Endothelial cell of umbilical vein (primary cell): ENCODE measurements around the gene MRPL48. TPM values are rescaled to one million over a fixed set of nuclear protein-coding genes. Genes with fewer than 3 reads are reported as not detected.

Experiments
- BruUV-seq: library from RNA; stranded (reverse); fragments of 400-500 nt; replicated peaks from 2 replicates; lab custom pipeline; 2021; lab: Mats Ljungman, UMichigan
- CTCF ChIA-PET: fragments of 300-600, 350-600 bp; sonication (Branson Sonifier 250); formaldehyde crosslinking; loops from one replicate; lab custom pipeline; 2021; ENCODE audit warnings: antibody characterized with exemption, inconsistent platforms; lab: Charles Lee
- POLR2A ChIA-PET: fragments of 300-600, 350-600 bp; sonication (Branson Sonifier 250); formaldehyde crosslinking; loops from one replicate; lab custom pipeline; 2021; ENCODE audit warnings: antibody characterized with exemption, inconsistent platforms; lab: Charles Lee
- DNase-seq: peaks from one replicate; pipeline ENCODE4 v3.0.0-alpha.2; 2011; ENCODE audit warnings: low read depth, low spot score
- FAIRE-seq: peaks from 2 replicates; lab custom pipeline; 2011; peaks lifted over from hg19 to GRCh38; lab: Jason Lieb, UNC
- H2AFZ ChIP-seq: 2 replicates; pipeline ENCODE4 v1.6.0; 2012; ENCODE audit warnings: low read depth, low read length, control low read depth, inconsistent platforms
- H3K27ac ChIP-seq: 2 replicates; pipeline ENCODE4 v1.5.1; 2011; ENCODE audit warnings: low read depth, mild to moderate bottlenecking, control low read depth, low read length, moderate library complexity; ENCODE audit not compliant: insufficient read depth
- H3K27me3 ChIP-seq, 2 experiments: 2 replicates each; pipeline versions ENCODE4 v1.6.0 to v1.6.1; 2011; ENCODE audit warnings: low read length in 2 of 2, mixed read lengths in 1 of 2; ENCODE audit not compliant: control insufficient read depth in 2 of 2, insufficient read depth in 2 of 2
- H3K36me3 ChIP-seq, 2 experiments: 2 replicates in 1 of 2; 3 replicates in 1 of 2; pipeline ENCODE4 v1.5.1; 2011; ENCODE audit warnings: low read length in 2 of 2, mild to moderate bottlenecking in 1 of 2, moderate library complexity in 1 of 2; ENCODE audit not compliant: control insufficient read depth in 2 of 2, insufficient read depth in 2 of 2; ENCODE audit errors: extremely low read depth in 1 of 2
- H3K4me1 ChIP-seq: 3 replicates; pipeline ENCODE4 v1.5.1; 2011; ENCODE audit warnings: mild to moderate bottlenecking, low read length; ENCODE audit not compliant: control insufficient read depth, insufficient read depth; ENCODE audit errors: extremely low read depth
- H3K4me2 ChIP-seq: 2 replicates; pipeline ENCODE4 v1.6.1; 2011; ENCODE audit warnings: low read length, control low read depth, mixed read lengths; ENCODE audit not compliant: insufficient read depth
- H3K4me3 ChIP-seq, 3 experiments: fragments of 200-600 bp in 1 of 3; sonication (generic), shearing (Covaris generic) in 1 of 3; replicated peaks in 1 of 3; 2 replicates each; pipeline ENCODE4 v1.5.1; 2011 to 2016; ENCODE audit warnings: control low read depth in 3 of 3, low read length in 3 of 3, mild to moderate bottlenecking in 2 of 3, inconsistent platforms in 1 of 3, low read depth in 1 of 3, moderate library complexity in 1 of 3; ENCODE audit not compliant: insufficient read depth in 1 of 3
- H3K79me2 ChIP-seq: 2 replicates; pipeline ENCODE4 v1.6.0; 2012; ENCODE audit warnings: low read length, inconsistent platforms; ENCODE audit not compliant: control insufficient read depth, insufficient read depth
- H3K9ac ChIP-seq: replicated peaks from 2 replicates; pipeline ENCODE3; 2011; ENCODE audit warnings: low read length, control low read depth; ENCODE audit not compliant: insufficient read depth; ENCODE audit errors: extremely low read depth
- H3K9me1 ChIP-seq: replicated peaks from 3 replicates; pipeline ENCODE4 v1.6.0; 2011; ENCODE audit warnings: mild to moderate bottlenecking, low read length; ENCODE audit not compliant: control insufficient read depth, insufficient read depth; ENCODE audit errors: extremely low read depth
- H3K9me3 ChIP-seq: replicated peaks from 2 replicates; pipeline ENCODE4 v1.5.1; 2012; ENCODE audit warnings: low read length, inconsistent platforms; ENCODE audit not compliant: control insufficient read depth, insufficient read depth
- H4K20me1 ChIP-seq: replicated peaks from 2 replicates; pipeline ENCODE3; 2011; ENCODE audit warnings: mild to moderate bottlenecking, low read length; ENCODE audit not compliant: control insufficient read depth, insufficient read depth; ENCODE audit errors: extremely low read depth
- EZH2 ChIP-seq: IDR thresholded peaks from 2 replicates; pipeline ENCODE4 v1.6.1; 2012; ENCODE audit warnings: borderline replicate concordance, low read depth, mild to moderate bottlenecking, moderate library complexity, low read length, inconsistent platforms; ENCODE audit not compliant: severe bottlenecking
- FOS ChIP-seq: IDR thresholded peaks from 2 replicates; pipeline ENCODE4 v1.6.1; 2011; ENCODE audit warnings: mild to moderate bottlenecking, low read length, moderate library complexity, borderline replicate concordance; ENCODE audit not compliant: insufficient read depth
- GATA2 ChIP-seq: IDR thresholded peaks from 2 replicates; pipeline ENCODE4 v1.7.0; 2011; ENCODE audit warnings: low read depth, mild to moderate bottlenecking, moderate library complexity, mixed read lengths, low read length; ENCODE audit not compliant: insufficient read length, insufficient read depth
- JUN ChIP-seq: IDR thresholded peaks from 2 replicates; pipeline ENCODE4 v1.6.1; 2011; ENCODE audit warnings: borderline replicate concordance, low read depth; ENCODE audit not compliant: insufficient read length, insufficient read depth
- MAX ChIP-seq: IDR thresholded peaks from 2 replicates; pipeline ENCODE4 v1.6.1; 2011; ENCODE audit not compliant: insufficient read depth, insufficient read length
- MYC ChIP-seq: IDR thresholded peaks from one replicate; pipeline ENCODE4 v1.6.1; 2011; ENCODE audit warnings: mild to moderate bottlenecking, low read depth, low read length
- POLR2A ChIP-seq: IDR thresholded peaks from 2 replicates; pipeline ENCODE4 v1.6.1; 2012; ENCODE audit warnings: low read depth, mild to moderate bottlenecking, control low read depth, low read length
- POLR2AphosphoS5 ChIP-seq: IDR thresholded peaks from 2 replicates; pipeline ENCODE4 v1.6.1; 2012; ENCODE audit warnings: low read depth, mild to moderate bottlenecking, control low read depth, low read length, moderate library complexity; ENCODE audit not compliant: insufficient read depth
- dilution Hi-C: fragments of 300-500 bp; cut with MboI; formaldehyde crosslinking; loops from one replicate; pipeline ENCODE4 v1.15.0; 2019; ENCODE audit warnings: low sequenced_read_pairs; ENCODE audit not compliant: extremely low pct_ligation_motif_present
- intact Hi-C: fragments of 100-400 bp; cut with micrococcal nuclease; formaldehyde crosslinking; loops from one replicate; pipeline ENCODE4 v1.10.0; 2022
- polyA plus RNA-seq, 4 experiments: library from polyadenylated mRNA; depleted of rRNA in 3 of 4; stranded (reverse) in 3 of 4; unstranded in 1 of 4; fragments of >200 nt; gene quantifications; 2 replicates each; pipeline versions ENCODE4 v1.2.1 to v1.2.3, GENCODE V29; 2011 to 2012; ENCODE audit warnings: missing spikeins in 1 of 4
- total RNA-seq: library from RNA; stranded (reverse); gene quantifications from 2 replicates; pipeline ENCODE4 v1.2.3, GENCODE V29; 2021
- TF ChIP-seq, protein P1 (sequence below), 2 donors: IDR thresholded peaks; 1 replicate in 1 of 2; 2 replicates in 1 of 2; pipeline ENCODE4 v1.5.1; 2011; ENCODE audit warnings: low read length in 2 of 2, mild to moderate bottlenecking in 2 of 2, moderate library complexity in 2 of 2, control low read depth in 1 of 2, inconsistent platforms in 1 of 2, low read depth in 1 of 2; ENCODE audit not compliant: insufficient read depth in 1 of 2; ENCODE audit errors: extremely low read depth in 1 of 2

MRPL48 gene
- total and polyA plus RNA-seq, 2 donors (not counting 3 experiments of a cell fraction or from before 2014, with no cell fraction given): 25.0 to 38.3 TPM

GRCh38 chr11:73875840-73876239 lies 88.2 kb downstream of the MRPL48 start:
- Histone ChIP-seq H3K4me3 (peak overlapping the region; percentile 83 to 97 (median 93)), H3K36me3 (peaks cover 6 to 9% of the 10 kb centered on the region in 2 experiments), H3K9me3 (no peaks in the 10 kb centered on the region), H3K9ac (peak overlapping the region; percentile 88), H4K20me1 (no peaks in the 10 kb centered on the region), H3K79me2 (peaks cover 35% of the 10 kb centered on the region), H3K4me1 (peaks cover 16% of the 10 kb centered on the region), H3K27me3 (no peaks in the 10 kb centered on the region), H3K9me1 (no peaks in the 10 kb centered on the region), H3K4me2 (peak overlapping the region; percentile 92), H2AFZ (no peak overlapping the region), H3K27ac (peak overlapping the region; percentile 53)
- intact Hi-C loops (loop anchor here (5.0 kb wide), 1 partner anchor 114 kb away; the partner anchor contains the start of gene RAB6A), dilution Hi-C loops (no loop called here)
- no TSS peak for BruUV-seq
- TF ChIP-seq EZH2 (no peak), POLR2AphosphoS5 (no peak), FOS (no peak), MYC (no peak), MAX (no peak), JUN (no peak), POLR2A (no peak), GATA2 (no peak)
- TF ChIP-seq, protein P1, sequence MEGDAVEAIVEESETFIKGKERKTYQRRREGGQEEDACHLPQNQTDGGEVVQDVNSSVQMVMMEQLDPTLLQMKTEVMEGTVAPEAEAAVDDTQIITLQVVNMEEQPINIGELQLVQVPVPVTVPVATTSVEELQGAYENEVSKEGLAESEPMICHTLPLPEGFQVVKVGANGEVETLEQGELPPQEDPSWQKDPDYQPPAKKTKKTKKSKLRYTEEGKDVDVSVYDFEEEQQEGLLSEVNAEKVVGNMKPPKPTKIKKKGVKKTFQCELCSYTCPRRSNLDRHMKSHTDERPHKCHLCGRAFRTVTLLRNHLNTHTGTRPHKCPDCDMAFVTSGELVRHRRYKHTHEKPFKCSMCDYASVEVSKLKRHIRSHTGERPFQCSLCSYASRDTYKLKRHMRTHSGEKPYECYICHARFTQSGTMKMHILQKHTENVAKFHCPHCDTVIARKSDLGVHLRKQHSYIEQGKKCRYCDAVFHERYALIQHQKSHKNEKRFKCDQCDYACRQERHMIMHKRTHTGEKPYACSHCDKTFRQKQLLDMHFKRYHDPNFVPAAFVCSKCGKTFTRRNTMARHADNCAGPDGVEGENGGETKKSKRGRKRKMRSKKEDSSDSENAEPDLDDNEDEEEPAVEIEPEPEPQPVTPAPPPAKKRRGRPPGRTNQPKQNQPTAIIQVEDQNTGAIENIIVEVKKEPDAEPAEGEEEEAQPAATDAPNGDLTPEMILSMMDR (IDR thresholded peaks at IDR 0.05; ENCODE audit: extremely low read depth in 1 of 2, insufficient read depth in 1 of 2, low read depth in 1 of 2, low read length in 2 of 2): no peak
- ChIA-PET CTCF (no interaction called here), POLR2A (no interaction called here)
- FAIRE-seq: no peak
- DNase-seq: peak; percentile 17
